NB4 (cell line): ENCODE measurements around the gene REG3G.

Experiments used
- MYC ChIP-seq: IDR thresholded peaks from 2 replicates; pipeline ENCODE4 v1.6.1; 2011; ENCODE audit warnings: low read depth, low read length
- POLR2A ChIP-seq: IDR thresholded peaks from 2 replicates; pipeline ENCODE4 v1.6.1; 2011; ENCODE audit warnings: mild to moderate bottlenecking; ENCODE audit not compliant: insufficient read length; ENCODE audit errors: extremely low read depth
- TF ChIP-seq, protein P1 (sequence below): IDR thresholded peaks from one replicate; pipeline ENCODE4 v1.5.1; 2012; ENCODE audit warnings: low read depth, low read length
- TF ChIP-seq, protein P2 (sequence below): IDR thresholded peaks from 2 replicates; pipeline ENCODE4 v1.6.1; 2011; ENCODE audit warnings: low read depth, low read length

DNA sequence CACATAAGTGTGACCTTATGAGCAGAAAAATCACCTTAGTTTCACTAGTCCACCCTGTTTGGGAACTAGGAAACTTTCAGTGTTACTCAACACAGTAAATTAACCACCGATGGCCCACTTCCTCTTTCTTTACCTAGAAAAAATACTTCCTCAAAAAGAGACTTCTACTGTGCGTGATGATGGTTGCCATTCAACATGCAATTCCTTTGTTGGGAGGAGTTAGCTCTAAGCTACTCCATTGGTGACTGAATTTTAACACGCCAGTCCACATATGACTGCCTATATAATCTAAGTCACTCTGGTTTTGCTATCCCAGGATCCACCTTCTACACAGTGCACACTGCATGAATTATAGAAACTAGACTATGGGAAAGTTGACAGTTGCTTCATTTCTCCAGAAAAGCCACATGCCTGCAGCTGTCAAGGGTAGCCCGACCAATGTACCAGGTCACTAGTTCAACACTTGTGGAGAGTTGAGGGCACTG lies 47.8 kb upstream of the REG3G start:
- TF ChIP-seq, protein P1, sequence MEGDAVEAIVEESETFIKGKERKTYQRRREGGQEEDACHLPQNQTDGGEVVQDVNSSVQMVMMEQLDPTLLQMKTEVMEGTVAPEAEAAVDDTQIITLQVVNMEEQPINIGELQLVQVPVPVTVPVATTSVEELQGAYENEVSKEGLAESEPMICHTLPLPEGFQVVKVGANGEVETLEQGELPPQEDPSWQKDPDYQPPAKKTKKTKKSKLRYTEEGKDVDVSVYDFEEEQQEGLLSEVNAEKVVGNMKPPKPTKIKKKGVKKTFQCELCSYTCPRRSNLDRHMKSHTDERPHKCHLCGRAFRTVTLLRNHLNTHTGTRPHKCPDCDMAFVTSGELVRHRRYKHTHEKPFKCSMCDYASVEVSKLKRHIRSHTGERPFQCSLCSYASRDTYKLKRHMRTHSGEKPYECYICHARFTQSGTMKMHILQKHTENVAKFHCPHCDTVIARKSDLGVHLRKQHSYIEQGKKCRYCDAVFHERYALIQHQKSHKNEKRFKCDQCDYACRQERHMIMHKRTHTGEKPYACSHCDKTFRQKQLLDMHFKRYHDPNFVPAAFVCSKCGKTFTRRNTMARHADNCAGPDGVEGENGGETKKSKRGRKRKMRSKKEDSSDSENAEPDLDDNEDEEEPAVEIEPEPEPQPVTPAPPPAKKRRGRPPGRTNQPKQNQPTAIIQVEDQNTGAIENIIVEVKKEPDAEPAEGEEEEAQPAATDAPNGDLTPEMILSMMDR, result no peak
- TF ChIP-seq POLR2A (no peak), MYC (no peak)
- TF ChIP-seq, protein P2, sequence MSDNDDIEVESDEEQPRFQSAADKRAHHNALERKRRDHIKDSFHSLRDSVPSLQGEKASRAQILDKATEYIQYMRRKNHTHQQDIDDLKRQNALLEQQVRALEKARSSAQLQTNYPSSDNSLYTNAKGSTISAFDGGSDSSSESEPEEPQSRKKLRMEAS, result no peak
